ENCODE results near the gene FAAH.

DNA sequence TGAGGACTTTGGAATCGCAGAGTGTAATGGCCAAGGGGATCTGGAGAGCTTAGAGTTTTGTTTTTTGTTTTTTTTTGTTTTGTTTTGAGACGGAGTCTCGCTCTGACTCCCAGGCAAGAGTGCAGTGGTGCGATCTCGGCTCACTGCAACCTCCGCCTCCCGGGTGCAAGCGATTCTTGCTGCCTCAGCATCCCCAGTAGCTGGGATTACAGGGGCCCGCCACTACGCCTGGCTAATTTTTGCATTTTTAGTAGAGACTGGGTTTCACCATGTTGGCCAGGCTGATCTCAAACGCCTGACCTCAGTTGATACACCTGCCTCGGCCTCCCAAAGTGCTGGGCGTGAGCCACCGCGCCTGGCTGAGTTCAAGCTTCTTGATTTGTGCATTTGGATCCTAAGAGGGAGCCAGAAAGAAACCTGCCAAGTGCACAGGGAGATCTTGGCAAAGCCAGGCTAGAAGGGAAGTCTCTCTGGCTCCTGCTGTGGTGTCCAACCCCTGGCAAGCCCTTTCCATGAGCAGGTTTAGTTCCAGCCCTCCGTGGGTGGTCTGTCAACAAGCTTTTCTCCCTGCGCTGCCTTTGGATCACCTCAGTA, 852 bp downstream of the FAAH start:
- TF ChIP-seq, protein P1, sequence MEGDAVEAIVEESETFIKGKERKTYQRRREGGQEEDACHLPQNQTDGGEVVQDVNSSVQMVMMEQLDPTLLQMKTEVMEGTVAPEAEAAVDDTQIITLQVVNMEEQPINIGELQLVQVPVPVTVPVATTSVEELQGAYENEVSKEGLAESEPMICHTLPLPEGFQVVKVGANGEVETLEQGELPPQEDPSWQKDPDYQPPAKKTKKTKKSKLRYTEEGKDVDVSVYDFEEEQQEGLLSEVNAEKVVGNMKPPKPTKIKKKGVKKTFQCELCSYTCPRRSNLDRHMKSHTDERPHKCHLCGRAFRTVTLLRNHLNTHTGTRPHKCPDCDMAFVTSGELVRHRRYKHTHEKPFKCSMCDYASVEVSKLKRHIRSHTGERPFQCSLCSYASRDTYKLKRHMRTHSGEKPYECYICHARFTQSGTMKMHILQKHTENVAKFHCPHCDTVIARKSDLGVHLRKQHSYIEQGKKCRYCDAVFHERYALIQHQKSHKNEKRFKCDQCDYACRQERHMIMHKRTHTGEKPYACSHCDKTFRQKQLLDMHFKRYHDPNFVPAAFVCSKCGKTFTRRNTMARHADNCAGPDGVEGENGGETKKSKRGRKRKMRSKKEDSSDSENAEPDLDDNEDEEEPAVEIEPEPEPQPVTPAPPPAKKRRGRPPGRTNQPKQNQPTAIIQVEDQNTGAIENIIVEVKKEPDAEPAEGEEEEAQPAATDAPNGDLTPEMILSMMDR (IDR thresholded peaks at IDR 0.05) = no peak
- TF ChIP-seq POLR2A (IDR thresholded peaks at IDR 0.05) = peak in 1 of 2 donors; percentile 32
